Stimulated activated CD4-positive, alpha-beta T cell treated with anti-CD3 and anti-CD28 coated beads, Interleukin-4, amount 100 ng/mL, for 24 hours (primary cell): ENCODE measurements around the gene CADM2.

Source experiments
- DNase-seq: peaks from one replicate; pipeline ENCODE4 v3.0.0-alpha.2; 2020

CADM2 gene

GRCh38 chr3:85208650-85209049 lies 249.9 kb downstream of the CADM2 start:
- no peak for DNase-seq

DNA sequence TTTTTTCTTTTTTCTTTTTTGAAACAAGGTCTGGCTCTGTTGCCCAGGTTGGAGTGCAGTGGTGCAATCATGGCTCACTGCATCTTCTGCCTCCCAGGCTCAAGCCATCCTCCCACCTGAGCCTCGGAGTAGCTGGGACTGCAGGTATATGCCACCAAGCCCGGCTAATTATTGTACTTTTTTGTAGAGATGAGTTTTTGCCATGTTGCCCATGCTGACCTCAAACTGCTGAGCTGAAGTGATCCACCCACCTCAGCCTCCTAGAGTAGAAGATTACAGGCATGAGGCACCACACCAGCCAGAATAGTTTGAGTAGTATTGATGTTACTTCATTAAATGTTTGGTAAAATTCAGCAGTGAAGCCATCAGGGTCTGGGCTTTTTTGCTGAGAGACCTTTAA lies 251.8 kb downstream of the CADM2 start:
- DNase-seq = no peak

DNA sequence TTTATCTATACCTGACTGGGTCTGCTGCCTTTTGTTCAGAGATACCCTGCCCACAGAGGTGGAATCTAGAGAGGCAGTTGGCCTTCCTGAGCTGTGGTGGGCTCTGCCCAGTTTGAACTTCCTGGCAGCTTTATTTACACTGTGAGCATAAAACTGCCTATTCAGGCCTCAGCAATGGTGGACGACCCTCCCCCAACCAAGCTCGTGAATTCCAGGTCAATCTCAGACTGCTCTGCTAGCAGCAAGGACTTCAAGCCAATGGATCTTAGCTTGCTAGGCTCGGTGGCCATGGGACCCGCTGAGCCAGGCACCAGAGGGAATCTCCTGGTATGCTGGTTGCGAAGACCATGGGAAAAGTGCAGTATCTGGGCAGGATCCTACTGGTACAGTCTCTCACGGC lies 270.2 kb downstream of the CADM2 start:
- no peak for DNase-seq

DNA sequence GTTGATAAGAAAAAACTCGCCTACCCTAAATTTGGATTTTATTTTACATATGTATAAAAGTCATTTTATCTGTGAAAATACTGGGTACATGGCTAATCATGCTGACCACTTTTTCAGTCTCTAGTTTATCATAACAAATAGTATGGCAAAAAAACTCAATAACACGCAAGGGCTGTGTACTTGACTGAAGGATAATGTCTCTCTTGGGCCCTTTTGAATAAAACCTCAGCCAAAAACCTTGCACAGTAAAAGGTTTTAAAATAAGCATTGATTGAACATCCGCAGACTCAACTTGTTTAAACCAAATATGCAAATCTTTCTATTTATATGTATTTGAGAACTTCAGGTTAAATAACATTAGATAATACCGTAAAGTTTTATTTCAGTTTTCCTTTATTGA lies 285.3 kb downstream of the CADM2 start:
- DNase-seq = no peak

DNA sequence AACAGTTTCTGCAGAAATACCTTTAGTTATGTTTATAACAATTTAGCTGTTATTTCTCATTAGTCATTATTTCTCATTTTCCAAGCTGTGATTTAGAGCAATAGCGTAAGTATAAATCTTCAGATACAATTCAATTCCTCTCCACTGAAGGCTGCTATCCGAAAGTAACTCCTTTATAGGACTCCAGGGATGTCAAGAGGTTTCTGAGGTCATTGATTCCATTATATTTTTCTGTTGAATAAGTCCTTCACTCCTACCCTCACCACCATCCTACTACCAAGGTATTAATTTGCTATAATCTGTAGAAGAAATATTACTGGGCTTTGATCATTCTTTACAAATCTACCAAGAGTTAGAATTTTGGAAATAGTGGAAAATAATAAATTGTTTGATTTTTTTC lies 285.7 kb downstream of the CADM2 start:
- DNase-seq = no peak

- DNase-seq = no peak
Observed at GRCh38 chr3:85251766-85252165, 293.0 kb downstream of the CADM2 start.

GRCh38 chr3:85252686-85253085 lies 293.9 kb downstream of the CADM2 start:
- DNase-seq = no peak

DNA sequence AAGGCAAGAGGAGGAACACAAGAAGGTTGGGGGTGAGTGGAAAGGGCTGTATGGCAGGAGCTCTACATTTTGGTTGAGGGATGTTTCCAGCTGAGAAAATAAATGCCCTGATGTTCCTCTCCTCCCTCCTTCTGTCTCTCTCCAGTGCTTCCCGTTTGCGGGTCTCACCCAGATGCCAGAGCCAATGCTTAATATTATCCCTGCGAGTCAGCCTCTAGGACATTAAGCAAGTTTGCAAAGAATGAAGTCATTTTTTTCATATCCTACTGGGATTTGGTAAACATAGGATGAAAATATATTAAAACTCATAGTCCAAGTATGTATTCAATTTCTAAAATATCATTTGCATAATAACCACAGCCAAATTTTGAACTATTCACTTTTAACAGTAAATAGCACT lies 295.9 kb downstream of the CADM2 start:
- no peak for DNase-seq

GRCh38 chr3:85255949-85256348 lies 297.2 kb downstream of the CADM2 start:
- DNase-seq = no peak

GRCh38 chr3:85258326-85258725 lies 299.5 kb downstream of the CADM2 start:
- DNase-seq = no peak

- DNase-seq = no peak
Observed at GRCh38 chr3:85258819-85259218, 300.0 kb downstream of the CADM2 start.

DNA sequence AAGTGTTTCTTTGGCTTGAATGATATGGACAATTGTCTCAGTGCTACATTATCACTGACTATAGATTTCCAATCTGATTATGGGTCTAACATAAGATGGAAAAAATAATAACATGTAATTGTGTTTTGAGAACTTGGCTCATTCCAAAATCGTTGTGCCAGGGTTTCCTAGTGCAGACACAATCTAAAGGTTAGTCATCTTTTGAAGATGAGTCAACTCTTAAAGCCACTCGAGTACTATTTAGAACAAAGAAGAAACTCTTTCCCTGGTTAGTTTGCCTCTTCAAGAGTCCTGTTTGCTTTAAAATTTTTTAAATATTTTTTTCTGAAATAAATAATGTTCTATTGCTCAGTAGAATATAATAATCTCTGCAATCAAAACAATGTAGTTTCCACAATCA lies 301.0 kb downstream of the CADM2 start:
- DNase-seq = no peak

- no peak for DNase-seq
Observed at GRCh38 chr3:85264381-85264780, 305.6 kb downstream of the CADM2 start.

- no peak for DNase-seq
Observed at GRCh38 chr3:85270488-85270887, 311.7 kb downstream of the CADM2 start.

DNA sequence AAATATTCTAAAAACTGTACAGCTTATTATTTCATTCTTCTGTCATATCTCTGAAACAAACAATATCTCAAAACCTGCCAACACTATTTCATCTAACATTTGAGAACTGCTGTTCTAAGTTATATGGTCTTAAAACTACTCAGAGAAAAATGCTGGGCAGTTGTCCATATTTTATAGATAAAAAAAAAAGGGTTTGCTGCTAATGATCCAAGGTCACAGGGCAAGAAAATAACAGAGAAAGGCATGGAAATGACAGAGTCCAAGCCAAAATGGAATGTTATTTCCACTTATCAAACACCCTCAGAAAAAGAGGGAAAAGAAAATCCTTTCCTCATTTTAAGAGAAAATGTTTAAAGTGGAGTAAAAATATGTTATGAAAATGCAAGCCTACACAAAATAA lies 313.1 kb downstream of the CADM2 start:
- DNase-seq = no peak

- DNase-seq = no peak
Observed at GRCh38 chr3:85288257-85288656, 329.5 kb downstream of the CADM2 start.

DNA sequence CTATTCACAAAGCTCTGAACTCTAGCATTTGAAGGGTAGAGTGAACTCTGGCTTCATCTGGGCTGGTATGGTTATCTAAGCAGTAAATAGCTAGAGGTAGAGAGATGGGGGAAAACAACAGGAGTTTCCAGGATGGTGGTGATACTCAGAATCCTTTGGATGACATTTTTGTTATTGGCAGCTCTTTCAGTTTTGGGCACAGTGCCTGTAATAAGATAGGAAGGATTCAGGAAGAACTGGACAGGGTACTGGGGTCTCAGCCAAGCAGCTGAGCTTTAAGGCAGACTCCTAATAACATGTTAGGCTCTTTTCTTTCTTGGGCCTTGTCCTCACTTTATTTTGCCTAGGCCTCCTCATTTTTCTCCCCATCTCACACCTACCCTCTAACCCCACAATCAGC lies 338.5 kb downstream of the CADM2 start:
- no peak for DNase-seq

GRCh38 chr3:85298032-85298431 lies 339.2 kb downstream of the CADM2 start:
- DNase-seq = no peak

GRCh38 chr3:85303156-85303555 lies 344.4 kb downstream of the CADM2 start:
- DNase-seq = no peak

- no peak for DNase-seq
Observed at GRCh38 chr3:85304360-85304964, 345.7 kb downstream of the CADM2 start.

- DNase-seq = no peak
Observed at GRCh38 chr3:85312331-85312730, 353.5 kb downstream of the CADM2 start.

DNA sequence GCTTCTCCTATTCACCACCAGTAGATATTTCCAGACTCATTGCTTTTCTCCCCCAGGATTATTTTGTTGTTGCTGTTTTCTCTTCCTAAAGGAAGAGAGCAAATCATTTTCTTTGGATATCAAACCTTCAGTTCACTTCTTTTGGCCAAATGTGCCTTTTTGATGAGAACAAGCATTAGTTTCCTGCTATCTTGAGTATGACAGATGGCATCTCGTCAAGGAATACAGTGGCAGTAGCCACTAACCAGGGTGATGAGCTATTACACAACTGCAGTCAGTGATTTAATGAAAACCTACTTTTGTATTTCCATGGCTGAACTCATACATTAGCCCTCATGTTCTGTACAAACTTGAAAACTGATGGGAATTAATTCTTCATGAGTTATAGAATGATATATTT lies 354.6 kb downstream of the CADM2 start:
- DNase-seq = no peak

GRCh38 chr3:85316252-85316651 lies 357.5 kb downstream of the CADM2 start:
- DNase-seq = no peak

- DNase-seq = no peak
Observed at GRCh38 chr3:85321892-85322291, 363.1 kb downstream of the CADM2 start.

DNA sequence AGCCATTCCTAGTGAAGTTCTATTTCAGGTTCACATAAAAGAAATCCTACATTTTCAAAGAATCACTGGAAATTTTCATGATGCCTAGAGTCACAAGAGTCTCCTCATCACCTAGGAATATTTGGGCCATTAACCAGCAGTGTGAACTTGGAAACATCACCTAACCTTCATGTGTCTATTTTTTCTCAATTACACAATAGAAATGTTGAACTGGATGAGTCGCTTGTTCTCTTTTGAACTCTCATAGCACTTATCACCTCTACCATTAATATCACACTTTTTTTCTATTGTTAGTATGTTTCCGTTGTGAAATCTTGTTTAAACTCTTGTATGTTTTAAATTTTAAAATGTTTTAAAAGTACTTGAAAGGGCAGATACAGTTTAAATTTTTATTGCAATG lies 371.3 kb downstream of the CADM2 start:
- DNase-seq = no peak

DNA sequence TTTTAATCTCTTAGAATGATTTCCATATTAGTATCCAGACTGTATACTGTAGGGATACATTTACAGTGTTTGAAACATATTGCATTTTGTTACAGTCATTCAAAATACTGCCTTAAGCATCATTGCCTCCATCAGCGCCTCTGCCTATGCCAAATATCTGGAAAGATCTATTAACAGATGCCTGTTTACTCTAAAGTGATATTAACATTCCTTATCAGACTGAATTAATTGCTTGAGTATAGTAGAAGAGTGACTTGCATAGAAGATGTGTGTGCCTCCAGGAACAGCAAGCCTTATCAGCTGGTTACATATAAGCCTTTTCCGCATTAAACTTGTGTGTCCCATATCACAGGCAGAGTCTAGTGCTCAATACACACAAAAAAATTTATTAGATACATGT lies 379.1 kb downstream of the CADM2 start:
- no peak for DNase-seq
